SK-N-MC (cell line): Measurements from ENCODE around the gene DHPS.

Experiments
- FOXP2 ChIP-seq: optimal IDR thresholded peaks from 2 replicates; pipeline ENCODE3; 2011; ENCODE audit warnings: mild to moderate bottlenecking, moderate library complexity; ENCODE audit not compliant: insufficient read depth; ENCODE audit errors: extremely low read length, control extremely low read depth
- POLR2AphosphoS5 ChIP-seq: IDR thresholded peaks from 2 replicates; pipeline ENCODE4 v1.6.1; 2012; ENCODE audit warnings: mild to moderate bottlenecking, low read depth, low read length, borderline replicate concordance

GRCh38 chr19:12676384-12676792, 5.3 kb downstream of the DHPS start:
- TF ChIP-seq POLR2AphosphoS5, result no peak
- no peak for TF ChIP-seq FOXP2
